Mesendoderm (in vitro differentiated cells): ENCODE data around the gene UBASH3A.

Source experiments
- DNase-seq: peaks from one replicate; pipeline ENCODE4 v3.0.0; 2013
- H2AK5ac ChIP-seq: 2 replicates; pipeline ENCODE4 v1.6.1; 2013; ENCODE audit warnings: low read length, inconsistent platforms
- H2BK120ac ChIP-seq: 2 replicates; pipeline ENCODE4 v1.6.1; 2013; ENCODE audit warnings: low read depth, mild to moderate bottlenecking, low read length, moderate library complexity, mixed read lengths
- H2BK15ac ChIP-seq: replicated peaks from 2 replicates; pipeline ENCODE4 v1.6.1; 2013; ENCODE audit warnings: low read depth, mild to moderate bottlenecking, moderate library complexity
- H2BK5ac ChIP-seq: 2 replicates; pipeline ENCODE4 v1.6.1; 2013; ENCODE audit warnings: low read length, inconsistent platforms
- H3K18ac ChIP-seq: 2 replicates; pipeline ENCODE4 v1.6.1; 2013; ENCODE audit warnings: mild to moderate bottlenecking, low read length, mixed read lengths
- H3K23ac ChIP-seq: one replicate; pipeline ENCODE4 v1.6.1; 2013; ENCODE audit warnings: low read length
- H3K27ac ChIP-seq: 2 replicates; pipeline ENCODE4 v1.5.1; 2013; ENCODE audit warnings: low read depth, mild to moderate bottlenecking, inconsistent platforms, low read length, moderate library complexity
- H3K27me3 ChIP-seq: 2 replicates; pipeline ENCODE4 v1.6.1; 2013; ENCODE audit warnings: low read length, control low read depth, mild to moderate bottlenecking, inconsistent platforms; ENCODE audit not compliant: insufficient read depth, poor library complexity
- H3K36me3 ChIP-seq: 2 replicates; pipeline ENCODE4 v1.6.1; 2013; ENCODE audit warnings: low read length, inconsistent platforms; ENCODE audit not compliant: control insufficient read depth, insufficient read depth
- H3K4ac ChIP-seq: one replicate; pipeline ENCODE4 v1.6.1; 2013; ENCODE audit warnings: low read depth, mild to moderate bottlenecking, low read length, moderate library complexity
- H3K4me1 ChIP-seq: 2 replicates; pipeline ENCODE4 v1.6.1; 2013; ENCODE audit warnings: low read depth, low read length, inconsistent platforms; ENCODE audit not compliant: control insufficient read depth
- H3K4me2 ChIP-seq: 2 replicates; pipeline ENCODE4 v1.6.1; 2013; ENCODE audit warnings: low read length
- H3K4me3 ChIP-seq: 2 replicates; pipeline ENCODE4 v1.5.1; 2013; ENCODE audit warnings: mild to moderate bottlenecking, low read length
- H3K56ac ChIP-seq: one replicate; pipeline ENCODE4 v1.6.1; 2013; ENCODE audit warnings: low read length
- H3K79me1 ChIP-seq: 2 replicates; pipeline ENCODE4 v1.6.1; 2013; ENCODE audit warnings: low read length, inconsistent platforms
- H3K79me2 ChIP-seq: 2 replicates; pipeline ENCODE4 v1.6.1; 2013; ENCODE audit warnings: mild to moderate bottlenecking, low read length; ENCODE audit not compliant: control insufficient read depth, insufficient read depth
- H3K9ac ChIP-seq: 2 replicates; pipeline ENCODE4 v1.6.1; 2013; ENCODE audit warnings: low read length, inconsistent platforms
- H4K5ac ChIP-seq: one replicate; pipeline ENCODE4 v1.6.1; 2013; ENCODE audit warnings: low read length
- H4K8ac ChIP-seq: one replicate; pipeline ENCODE4 v1.6.1; 2013; ENCODE audit warnings: low read depth, mild to moderate bottlenecking, control low read depth, low read length, moderate library complexity
- WGBS: extraction: QIAGEN DNeasy Blood & Tissue Kit; methylation state at CpG from one replicate; pipeline ENCODE4 v1.1.7; 2013; ENCODE audit warnings: low lambda C conversion rate, missing lambda C conversion rate; ENCODE audit not compliant: insufficient coverage; ENCODE audit errors: extremely low coverage; 5-methylcytosine and 5-hydroxymethylcytosine counted together

Gene UBASH3A

DNA sequence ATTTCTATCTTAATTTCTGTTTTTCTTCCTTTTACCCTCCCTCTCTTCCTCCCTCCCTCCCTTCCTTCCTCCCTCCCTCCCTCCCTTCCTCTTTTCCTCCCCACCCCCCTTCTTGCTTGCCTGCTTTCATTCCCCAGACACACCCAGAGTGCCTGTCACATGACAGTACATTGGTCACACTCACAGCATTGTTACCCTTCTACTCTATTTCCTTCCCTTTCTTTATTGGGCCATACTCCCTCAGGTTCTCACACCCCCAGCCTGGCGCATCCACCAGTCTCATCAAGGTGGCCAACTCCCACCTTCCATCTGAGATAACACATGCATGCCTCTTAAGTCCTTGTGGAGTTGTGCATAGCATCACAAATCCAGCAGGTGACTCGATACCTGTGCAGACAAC is 18.7 kb upstream of the UBASH3A start:
- no CpG with 5 or more reads among the region's 2 CpGs for WGBS
- Histone ChIP-seq H2BK5ac (no peak overlapping the region), H3K23ac (no peak overlapping the region), H3K27ac (no peak overlapping the region), H3K4me3 (no peak overlapping the region), H4K8ac (no peak overlapping the region), H3K79me1 (no peaks in the 10 kb centered on the region), H3K36me3 (no peaks in the 10 kb centered on the region), H2BK120ac (no peak overlapping the region), H3K4ac (no peak overlapping the region), H3K56ac (no peak overlapping the region), H3K18ac (no peak overlapping the region), H3K27me3 (no peaks in the 10 kb centered on the region), H2AK5ac (no peak overlapping the region), H3K4me1 (no peaks in the 10 kb centered on the region), H2BK15ac (no peak overlapping the region), H3K79me2 (no peaks in the 10 kb centered on the region), H4K5ac (no peak overlapping the region), H3K4me2 (no peak overlapping the region), H3K9ac (no peak overlapping the region)
- DNase-seq, result no peak

DNA sequence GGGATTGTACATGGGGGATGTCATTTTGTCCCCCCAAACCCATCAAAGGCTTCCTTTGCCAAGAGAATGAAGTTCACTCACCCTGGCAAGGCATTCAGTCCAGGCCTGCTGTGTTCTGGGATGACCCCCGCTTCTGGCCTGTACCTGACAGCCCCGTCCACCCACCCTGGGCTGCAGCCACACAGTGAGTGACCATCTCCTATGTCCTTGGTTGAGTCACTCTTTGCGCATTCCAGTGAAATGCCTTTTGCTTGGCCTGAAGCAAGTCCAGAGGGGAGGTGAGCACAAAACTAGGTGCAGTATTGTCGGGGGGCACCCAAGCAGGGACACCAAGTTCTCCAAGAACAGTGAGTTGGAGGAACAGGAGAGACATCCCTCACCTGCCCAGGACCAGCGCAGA is 18.1 kb upstream of the UBASH3A start:
- H3K4ac ChIP-seq, result no peak overlapping the region

DNA sequence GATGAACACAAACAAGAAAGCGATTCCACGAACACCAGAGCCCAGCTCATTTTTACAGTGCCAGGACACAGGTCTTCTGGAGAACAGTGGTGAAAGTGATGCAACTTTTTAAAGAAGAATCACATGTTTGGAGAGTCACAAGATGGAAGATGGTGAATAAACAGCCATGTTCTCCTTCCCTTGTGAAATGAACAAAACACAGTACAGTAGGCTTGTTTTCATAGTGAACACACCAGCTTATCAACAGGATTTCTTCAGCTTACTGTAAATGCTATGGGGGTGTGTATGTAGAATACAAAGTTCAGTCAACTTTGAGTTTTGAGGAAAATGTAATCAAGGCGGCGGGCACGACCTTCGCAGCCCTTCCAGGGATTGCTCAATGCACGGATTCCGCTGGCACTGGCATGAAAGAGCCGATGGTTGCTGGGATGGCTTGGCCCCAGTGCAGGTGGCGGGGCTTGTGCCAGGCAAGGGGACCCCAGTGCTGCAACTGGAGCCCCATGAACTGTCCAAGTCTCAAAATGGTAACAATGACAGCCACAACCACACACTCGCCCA is 17.6 kb upstream of the UBASH3A start:
- Histone ChIP-seq H4K5ac (no peak overlapping the region), H3K56ac (no peak overlapping the region), H3K4me1 (no peaks in the 10 kb centered on the region), H3K36me3 (no peaks in the 10 kb centered on the region), H3K18ac (no peak overlapping the region), H3K4ac (no peak overlapping the region), H2BK120ac (no peak overlapping the region), H3K23ac (no peak overlapping the region), H3K79me2 (no peaks in the 10 kb centered on the region), H3K79me1 (no peaks in the 10 kb centered on the region), H3K4me3 (no peak overlapping the region), H2BK5ac (no peak overlapping the region), H3K4me2 (no peak overlapping the region), H2BK15ac (no peak overlapping the region), H3K9ac (no peak overlapping the region), H2AK5ac (no peak overlapping the region), H3K27ac (no peak overlapping the region), H4K8ac (no peak overlapping the region), H3K27me3 (no peaks in the 10 kb centered on the region)
- WGBS, result no CpG with 5 or more reads among the region's 11 CpGs
- no peak for DNase-seq

More for the DNA sequence above, 18.1 kb upstream of the UBASH3A start:
- Histone ChIP-seq H4K5ac (no peak overlapping the region), H3K79me2 (no peaks in the 10 kb centered on the region), H3K56ac (no peak overlapping the region), H2BK120ac (no peak overlapping the region), H2BK15ac (no peak overlapping the region), H3K4me1 (no peaks in the 10 kb centered on the region), H4K8ac (no peak overlapping the region), H3K36me3 (no peaks in the 10 kb centered on the region), H3K18ac (no peak overlapping the region), H3K79me1 (no peaks in the 10 kb centered on the region), H3K23ac (no peak overlapping the region), H3K27ac (no peak overlapping the region), H3K4me2 (no peak overlapping the region), H3K9ac (no peak overlapping the region), H3K27me3 (no peaks in the 10 kb centered on the region), H3K4me3 (no peak overlapping the region), H2BK5ac (no peak overlapping the region), H2AK5ac (no peak overlapping the region)
- WGBS, result no CpG with 5 or more reads among the region's 5 CpGs
- no peak for DNase-seq

DNA sequence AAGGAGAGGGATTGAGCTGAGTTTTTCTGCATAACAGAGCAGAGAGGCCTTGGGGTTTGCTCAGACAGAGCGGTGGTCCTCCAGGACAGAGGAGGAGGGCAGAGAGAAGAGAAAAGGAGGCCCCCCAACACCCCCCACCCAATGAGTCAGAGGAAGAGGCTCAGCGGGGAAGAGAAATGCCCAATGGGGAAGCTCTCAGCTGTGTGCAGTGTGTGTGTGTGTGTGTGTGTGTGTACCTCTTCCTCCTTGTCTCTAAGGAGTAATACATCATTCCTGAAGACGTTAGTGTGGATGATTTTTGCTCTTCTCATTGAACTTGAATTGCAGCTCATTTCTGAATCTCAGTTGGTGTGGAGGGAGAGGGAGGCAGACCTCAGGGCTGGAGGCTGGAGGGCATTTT is 16.5 kb upstream of the UBASH3A start:
- no peak overlapping the region for H3K23ac ChIP-seq
- no peak overlapping the region for H3K27ac ChIP-seq
- no CpG with 5 or more reads among the region's 3 CpGs for WGBS
- H2BK15ac ChIP-seq, result no peak overlapping the region
- H4K8ac ChIP-seq, result no peak overlapping the region
- no peak overlapping the region for H4K5ac ChIP-seq
- H3K4me3 ChIP-seq, result no peak overlapping the region
- no peak overlapping the region for H3K4me2 ChIP-seq
- H3K36me3 ChIP-seq, result no peaks in the 10 kb centered on the region
- H3K4me1 ChIP-seq, result no peaks in the 10 kb centered on the region
- no peak overlapping the region for H3K56ac ChIP-seq
- H2AK5ac ChIP-seq, result no peak overlapping the region
- no peaks in the 10 kb centered on the region for H3K79me2 ChIP-seq
- H2BK5ac ChIP-seq, result no peak overlapping the region
- no peaks in the 10 kb centered on the region for H3K27me3 ChIP-seq
- H3K18ac ChIP-seq, result no peak overlapping the region
- H3K4ac ChIP-seq, result no peak overlapping the region
- no peak overlapping the region for H2BK120ac ChIP-seq
- H3K9ac ChIP-seq, result no peak overlapping the region
- DNase-seq, result no peak
- no peaks in the 10 kb centered on the region for H3K79me1 ChIP-seq

DNA sequence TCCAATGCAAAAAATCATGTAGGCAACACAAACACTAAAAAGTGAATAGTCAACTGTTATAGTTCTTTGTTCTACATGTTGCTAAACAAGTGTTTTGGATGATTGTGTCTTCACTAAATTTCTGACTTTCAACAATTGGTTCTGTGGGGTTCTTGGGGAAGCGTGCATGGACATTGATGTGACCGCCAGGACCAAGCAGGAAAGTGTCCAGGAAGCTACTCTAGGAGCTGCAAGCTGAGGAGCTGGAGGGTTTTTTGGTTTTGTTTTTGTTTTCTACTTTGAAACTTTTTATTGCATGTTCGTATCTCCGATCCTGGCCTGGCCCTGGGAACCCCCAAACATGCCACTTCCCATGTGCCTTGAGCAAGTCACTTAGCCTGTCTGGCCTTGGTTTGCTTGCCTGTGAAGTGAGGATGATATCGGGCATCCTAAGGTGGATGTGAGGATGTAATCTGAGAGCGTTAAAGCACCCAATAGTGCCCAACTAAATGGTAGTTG is 15.8 kb upstream of the UBASH3A start:
- no peak overlapping the region for H3K18ac ChIP-seq
- H3K4me1 ChIP-seq, result no peaks in the 10 kb centered on the region
- H2BK5ac ChIP-seq, result no peak overlapping the region
- no peak overlapping the region for H4K8ac ChIP-seq
- H3K27ac ChIP-seq, result no peak overlapping the region
- H3K36me3 ChIP-seq, result no peaks in the 10 kb centered on the region
- H3K23ac ChIP-seq, result no peak overlapping the region
- H3K4ac ChIP-seq, result no peak overlapping the region
- H3K79me2 ChIP-seq, result no peaks in the 10 kb centered on the region
- no peak overlapping the region for H2BK15ac ChIP-seq
- H3K4me2 ChIP-seq, result no peak overlapping the region
- H3K56ac ChIP-seq, result no peak overlapping the region
- no peak overlapping the region for H3K4me3 ChIP-seq
- no peaks in the 10 kb centered on the region for H3K79me1 ChIP-seq
- H2AK5ac ChIP-seq, result no peak overlapping the region
- no peak overlapping the region for H3K9ac ChIP-seq
- no CpG with 5 or more reads among the region's 6 CpGs for WGBS
- no peak overlapping the region for H2BK120ac ChIP-seq
- no peak overlapping the region for H4K5ac ChIP-seq
- no peak for DNase-seq
- no peaks in the 10 kb centered on the region for H3K27me3 ChIP-seq
